Brain microvascular endothelial cell (primary cell): ENCODE data around the gene RNLS.
A peak's percentile ranks its signal among the peaks of the same experiment; 100 is the strongest.

Experiments used
- DNase-seq: peaks from one replicate; pipeline ENCODE4 v3.0.0-alpha.2; 2020
- H3K27ac ChIP-seq: fragments of 250-450 bp; sonication (Bioruptor Pico); 2 replicates; pipeline ENCODE4 v1.5.1; 2020; ENCODE audit warnings: mild to moderate bottlenecking, moderate library complexity
- H3K27me3 ChIP-seq: fragments of 250-450 bp; sonication (Bioruptor Pico); replicated peaks from 2 replicates; pipeline ENCODE4 v1.5.1; 2020; ENCODE audit warnings: mild to moderate bottlenecking
- H3K36me3 ChIP-seq: fragments of 250-450 bp; sonication (Bioruptor Pico); replicated peaks from 2 replicates; pipeline ENCODE4 v1.5.1; 2020; ENCODE audit warnings: mild to moderate bottlenecking
- H3K4me3 ChIP-seq: 2 replicates; pipeline ENCODE4 v1.5.1; 2011; ENCODE audit warnings: low read depth, mild to moderate bottlenecking, control low read depth, low read length, moderate library complexity
- CTCF ChIP-seq: IDR thresholded peaks from 2 replicates; pipeline ENCODE4 v1.5.1; 2011; ENCODE audit warnings: low read depth, mild to moderate bottlenecking, moderate library complexity, low read length, control low read depth, inconsistent platforms; ENCODE audit errors: missing control alignments
- in situ Hi-C: cut with HindIII; loops from 2 replicates; pipeline ENCODE4 v1.10.0; 2017; ENCODE audit warnings: low sequenced_read_pairs, low pct_ligation_motif_present

RNLS gene

DNA sequence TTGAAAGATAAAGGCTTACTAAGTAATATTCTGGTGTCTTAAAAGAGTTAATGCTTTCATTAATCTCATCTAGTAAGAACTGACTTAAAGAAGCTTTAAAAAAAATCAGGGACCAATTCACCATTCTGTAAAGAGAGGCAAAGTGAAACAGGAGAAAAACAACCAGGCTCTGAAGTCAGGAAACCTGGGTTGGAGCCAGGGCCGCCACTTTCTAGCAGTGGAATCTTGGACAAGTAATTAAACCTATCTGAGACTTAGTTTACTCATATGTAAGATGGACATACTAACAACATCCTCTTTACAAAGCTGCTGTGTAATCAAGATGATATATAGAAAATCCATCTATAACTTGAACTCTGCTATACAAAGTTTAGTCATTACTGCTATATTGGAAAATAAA lies 154.1 kb downstream of the RNLS start:
- no peak for DNase-seq
- Histone ChIP-seq H3K27me3 (no peaks in the 10 kb centered on the region), H3K36me3 (no peaks in the 10 kb centered on the region), H3K4me3 (no peak overlapping the region), H3K27ac (no peak overlapping the region)
- no peak for TF ChIP-seq CTCF
- in situ Hi-C loops, result no loop called here

- H3K27me3 ChIP-seq, result no peaks in the 10 kb centered on the region
- no peaks in the 10 kb centered on the region for H3K36me3 ChIP-seq
- peak; percentile 53 for DNase-seq
- no peak overlapping the region for H3K4me3 ChIP-seq
- TF ChIP-seq CTCF, result no peak
- H3K27ac ChIP-seq, result no peak overlapping the region
- in situ Hi-C loops, result no loop called here
Measured at GRCh38 chr10:88428442-88428841, 154.7 kb downstream of the RNLS start.

GRCh38 chr10:88427024-88427423 lies 156.1 kb downstream of the RNLS start:
- no peak overlapping the region for H3K4me3 ChIP-seq
- in situ Hi-C loops, result no loop called here

GRCh38 chr10:88424881-88425280 lies 158.2 kb downstream of the RNLS start:
- no peak for DNase-seq
- H3K4me3 ChIP-seq, result no peak overlapping the region
- in situ Hi-C loops, result no loop called here
- no peaks in the 10 kb centered on the region for H3K27me3 ChIP-seq
- TF ChIP-seq CTCF, result no peak
- no peaks in the 10 kb centered on the region for H3K36me3 ChIP-seq
- no peak overlapping the region for H3K27ac ChIP-seq

More at GRCh38 chr10:88427024-88427423, 156.1 kb downstream of the RNLS start:
- no peaks in the 10 kb centered on the region for H3K27me3 ChIP-seq
- H3K27ac ChIP-seq, result no peak overlapping the region
- no peak for TF ChIP-seq CTCF
- DNase-seq, result no peak
- no peaks in the 10 kb centered on the region for H3K36me3 ChIP-seq

- H3K36me3 ChIP-seq, result no peaks in the 10 kb centered on the region
- TF ChIP-seq CTCF, result no peak
- no peak for DNase-seq
- no peak overlapping the region for H3K27ac ChIP-seq
- in situ Hi-C loops, result no loop called here
- H3K27me3 ChIP-seq, result no peaks in the 10 kb centered on the region
- H3K4me3 ChIP-seq, result no peak overlapping the region
Measured at GRCh38 chr10:88423732-88424131, 159.4 kb downstream of the RNLS start.

DNA sequence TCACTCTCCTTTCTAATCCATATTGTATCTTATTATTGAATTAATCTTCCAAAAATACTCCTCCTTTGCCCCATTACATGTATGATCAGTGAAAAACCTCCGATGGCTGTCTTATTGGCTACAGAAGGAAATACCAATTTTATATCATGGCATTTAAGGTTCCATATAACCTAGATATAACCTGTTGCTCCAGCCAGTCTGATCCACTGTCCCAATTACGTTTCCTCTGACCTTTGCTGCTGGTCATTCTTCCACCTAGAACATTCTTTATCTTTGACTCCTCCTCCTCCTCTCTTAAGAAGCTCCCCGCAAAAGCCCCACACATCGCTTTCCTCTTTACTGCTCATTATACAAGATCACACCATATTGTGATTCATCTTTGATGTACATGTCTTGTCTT lies 161.5 kb downstream of the RNLS start:
- no peak for DNase-seq
- no peaks in the 10 kb centered on the region for H3K36me3 ChIP-seq
- no peak overlapping the region for H3K4me3 ChIP-seq
- no peak overlapping the region for H3K27ac ChIP-seq
- no peak for TF ChIP-seq CTCF
- H3K27me3 ChIP-seq, result no peaks in the 10 kb centered on the region
- in situ Hi-C loops, result no loop called here
